ENCODE results near the gene CCDC12.

The CCDC12 gene

GRCh38 chr3:46918202-46918601 lies 58.3 kb downstream of the CCDC12 start:
- no peak for TF ChIP-seq CTCF (IDR thresholded peaks at IDR 0.05; ENCODE audit: low read depth, low read length, missing control alignments)
- H3K4me3 ChIP-seq (ENCODE audit: low read depth, low read length), result no peak overlapping the region
- no peak for DNase-seq (ENCODE audit: low read depth)

- H3K4me3 ChIP-seq (ENCODE audit: low read depth, low read length), result no peak overlapping the region
- TF ChIP-seq CTCF (IDR thresholded peaks at IDR 0.05; ENCODE audit: low read depth, low read length, missing control alignments), result no peak
- no peak for DNase-seq (ENCODE audit: low read depth)
Observed at GRCh38 chr3:46917257-46917656, 59.3 kb downstream of the CCDC12 start.

GRCh38 chr3:46916799-46917198 lies 59.7 kb downstream of the CCDC12 start:
- DNase-seq (ENCODE audit: low read depth), result no peak
- no peak for TF ChIP-seq CTCF (IDR thresholded peaks at IDR 0.05; ENCODE audit: low read depth, low read length, missing control alignments)

GRCh38 chr3:46916278-46916677 lies 60.3 kb downstream of the CCDC12 start:
- no peak overlapping the region for H3K4me3 ChIP-seq (ENCODE audit: low read depth, low read length)
- TF ChIP-seq CTCF (IDR thresholded peaks at IDR 0.05; ENCODE audit: low read depth, low read length, missing control alignments), result no peak
- no peak for DNase-seq (ENCODE audit: low read depth)

More at GRCh38 chr3:46916799-46917198, 59.7 kb downstream of the CCDC12 start:
- no peak overlapping the region for H3K4me3 ChIP-seq (ENCODE audit: low read depth, low read length)

- no peak overlapping the region for H3K4me3 ChIP-seq (ENCODE audit: low read depth, low read length)
- no peak for DNase-seq (ENCODE audit: low read depth)
- no peak for TF ChIP-seq CTCF (IDR thresholded peaks at IDR 0.05; ENCODE audit: low read depth, low read length, missing control alignments)
Observed at GRCh38 chr3:46915297-46915822, 61.2 kb downstream of the CCDC12 start.

DNA sequence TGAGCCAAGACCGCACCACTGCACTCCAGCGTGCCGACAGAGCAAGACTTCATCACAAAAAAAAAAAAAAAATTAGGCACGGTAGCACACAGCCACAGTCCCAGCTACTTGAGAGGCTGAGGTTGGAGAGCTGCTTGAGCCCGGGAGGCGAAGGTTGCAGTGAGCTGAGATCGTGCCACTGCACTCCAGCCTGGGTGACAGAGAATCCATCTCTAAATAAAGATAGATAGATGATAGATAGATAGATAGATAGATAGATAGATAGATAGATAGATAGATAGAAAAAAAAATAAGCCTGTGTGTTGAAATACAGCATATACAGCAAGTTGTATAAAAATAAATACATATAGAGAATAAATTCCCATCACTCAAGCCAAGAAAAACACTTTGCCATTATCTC lies 61.7 kb downstream of the CCDC12 start:
- DNase-seq (ENCODE audit: low read depth), result no peak
- TF ChIP-seq CTCF (IDR thresholded peaks at IDR 0.05; ENCODE audit: low read depth, low read length, missing control alignments), result no peak
- no peak overlapping the region for H3K4me3 ChIP-seq (ENCODE audit: low read depth, low read length)

DNA sequence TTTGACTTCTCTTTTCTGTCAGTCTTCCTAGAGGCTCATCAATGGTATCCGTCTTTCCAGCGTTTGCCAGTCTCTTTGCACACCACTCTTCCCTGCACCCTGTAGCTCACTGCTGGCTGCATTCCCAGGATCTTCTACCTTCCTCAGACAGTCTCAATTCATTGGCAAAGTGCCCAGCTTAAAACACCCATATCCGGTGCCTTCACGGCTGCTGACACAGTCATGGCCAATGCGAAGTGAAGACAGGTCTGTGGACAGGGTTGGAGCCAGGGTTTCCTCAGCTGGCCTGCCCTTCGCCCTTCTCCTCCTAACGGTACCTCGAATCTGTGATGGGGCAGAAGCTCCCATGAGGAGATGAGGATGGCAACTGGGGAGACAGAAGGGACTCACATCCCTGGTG lies 62.9 kb downstream of the CCDC12 start:
- DNase-seq (ENCODE audit: low read depth), result no peak
- no peak for TF ChIP-seq CTCF (IDR thresholded peaks at IDR 0.05; ENCODE audit: low read depth, low read length, missing control alignments)
- H3K4me3 ChIP-seq (ENCODE audit: low read depth, low read length), result no peak overlapping the region
